Neural progenitor cell (in vitro differentiated cells): ENCODE data around the gene NDUFC1. TPM values are rescaled to one million over a fixed set of nuclear protein-coding genes. Genes with fewer than 3 reads are reported as not detected.
A peak's percentile ranks its signal among the peaks of the same experiment; 100 is the strongest.

Experiments
- DNase-seq: peaks from one replicate; pipeline ENCODE4 v3.0.0-alpha.2; 2016; ENCODE audit warnings: low spot score
- H2AFZ ChIP-seq: fragments of 200-600 bp; sonication (generic); replicated peaks from 2 replicates; pipeline ENCODE4 v1.6.1; 2016; ENCODE audit warnings: antibody characterized with exemption
- H3F3A ChIP-seq: fragments of 200-600 bp; sonication (generic); 2 replicates; pipeline ENCODE4 v1.6.1; 2016; ENCODE audit warnings: antibody characterized with exemption, low read depth
- H3K27ac ChIP-seq: fragments of 200-600 bp; sonication (generic); 2 replicates; pipeline ENCODE4 v1.5.1; 2016; ENCODE audit warnings: mild to moderate bottlenecking
- H3K27me3 ChIP-seq: fragments of 200-600 bp; sonication (generic); 2 replicates; pipeline ENCODE4 v1.6.1; 2016; ENCODE audit warnings: mild to moderate bottlenecking, moderate library complexity
- H3K36me3 ChIP-seq: fragments of 200-600 bp; sonication (generic); 2 replicates; pipeline ENCODE4 v1.5.1; 2016
- H3K4me1 ChIP-seq: fragments of 200-600 bp; sonication (generic); 2 replicates; pipeline ENCODE4 v1.6.1; 2016; ENCODE audit warnings: mixed run types
- H3K4me2 ChIP-seq: fragments of 200-600 bp; sonication (generic); 2 replicates; pipeline ENCODE4 v1.6.1; 2016
- H3K4me3 ChIP-seq: fragments of 200-600 bp; sonication (generic); 2 replicates; pipeline ENCODE4 v1.5.1; 2016
- H3K79me2 ChIP-seq: fragments of 200-600 bp; sonication (generic); 2 replicates; pipeline ENCODE4 v1.6.1; 2016; ENCODE audit warnings: low read depth
- H3K9ac ChIP-seq: fragments of 200-600 bp; sonication (generic); 2 replicates; pipeline ENCODE4 v1.6.1; 2016
- H3K9me3 ChIP-seq: fragments of 200-600 bp; sonication (generic); 2 replicates; pipeline ENCODE4 v1.5.1; 2016; ENCODE audit warnings: low read depth
- H4K20me1 ChIP-seq: fragments of 200-600 bp; sonication (generic); 2 replicates; pipeline ENCODE4 v1.6.1; 2016; ENCODE audit warnings: low read depth
- H3K27ac Mint-ChIP-seq: 3 replicates; pipeline ENCODE4 v1.8.0; 2021; ENCODE audit warnings: mixed read lengths
- H3K27me3 Mint-ChIP-seq: 2 replicates; pipeline ENCODE4 v1.8.0; 2022; ENCODE audit warnings: low read depth, mild to moderate bottlenecking, inconsistent platforms, moderate library complexity, mixed read lengths; ENCODE audit not compliant: insufficient read depth
- H3K36me3 Mint-ChIP-seq: 3 replicates; pipeline ENCODE4 v1.8.0; 2021; ENCODE audit warnings: mixed read lengths
- H3K4me1 Mint-ChIP-seq: 3 replicates; pipeline ENCODE4 v1.8.0; 2021; ENCODE audit warnings: mixed read lengths
- H3K4me3 Mint-ChIP-seq: 3 replicates; pipeline ENCODE4 v1.8.0; 2021; ENCODE audit warnings: mild to moderate bottlenecking, moderate library complexity, mixed read lengths
- H3K9me3 Mint-ChIP-seq: 3 replicates; pipeline ENCODE4 v1.8.0; 2020; ENCODE audit warnings: mixed read lengths
- EZH2 ChIP-seq: fragments of 200-600 bp; sonication (generic); IDR thresholded peaks from 2 replicates; pipeline ENCODE4 v1.6.1; 2017; ENCODE audit warnings: antibody characterized with exemption, mild to moderate bottlenecking, moderate library complexity
- EZH2phosphoT487 ChIP-seq: fragments of 200-600 bp; sonication (generic); IDR thresholded peaks from 2 replicates; pipeline ENCODE4 v1.6.1; 2017; ENCODE audit warnings: antibody characterized with exemption
- total RNA-seq: library from RNA; depleted of rRNA; stranded (reverse); fragments of >200 nt; gene quantifications from 2 replicates; pipeline ENCODE4 v1.2.3, GENCODE V29; 2015; ENCODE audit warnings: low replicate concordance
- TF ChIP-seq, protein P1 (sequence below): fragments of 200-600 bp; sonication (generic); IDR thresholded peaks from 2 replicates; pipeline ENCODE4 v1.5.1; 2017; ENCODE audit warnings: antibody characterized with exemption, mild to moderate bottlenecking

The NDUFC1 gene
- total RNA-seq: 27.0 and 40.6 TPM in 2 replicates

DNA sequence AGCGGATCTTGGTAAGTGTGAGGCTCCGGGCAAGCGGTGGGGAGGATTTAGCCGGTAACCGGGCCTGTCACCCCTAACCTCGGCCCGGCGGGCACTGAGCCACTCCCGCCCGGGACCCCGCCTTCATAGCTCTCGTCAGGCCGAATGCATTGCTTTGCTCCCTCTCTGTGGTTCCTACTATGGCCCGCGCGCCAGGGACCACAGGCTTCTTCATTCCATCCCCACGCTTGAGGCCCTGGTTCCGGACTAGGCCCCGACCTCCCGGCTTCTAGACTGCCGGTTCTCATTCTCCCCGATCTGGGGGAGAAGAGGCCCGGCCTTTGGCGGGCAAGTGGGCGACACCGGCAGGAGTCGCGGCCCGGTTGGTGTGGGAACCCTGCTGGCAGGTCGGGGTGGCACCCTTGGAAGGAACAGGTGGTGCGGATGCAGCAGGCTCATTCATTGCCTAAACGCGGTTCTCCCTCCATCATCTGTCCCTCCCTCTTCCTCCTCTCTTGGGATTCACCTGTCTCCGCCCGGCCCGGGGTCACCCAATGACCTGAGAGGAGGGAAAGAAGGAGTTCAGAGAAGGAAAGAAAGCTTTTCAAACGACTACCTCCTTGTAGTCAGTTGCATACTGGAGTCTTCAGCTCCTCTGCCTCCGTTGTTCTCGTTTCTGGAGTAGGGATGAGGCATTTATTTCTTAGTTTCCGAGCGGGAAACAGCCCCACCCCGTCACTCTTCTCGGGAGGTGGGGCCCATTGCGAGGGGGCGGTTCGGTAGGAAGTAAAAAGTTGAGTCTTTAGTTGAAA is at the start of gene NDUFC1:
TSS of gene NDUFC1 (minus strand) at position 657 of the 791 bp plus-strand sequence. CDS start 6,679 bp downstream, outside the sequence.
- no peaks in the 10 kb centered on the region for H3K27me3 ChIP-seq
- peak within 1 kb of the TSS; percentile 80 for H3K9ac ChIP-seq
- H3K79me2 ChIP-seq: peaks cover 77% of the 10 kb centered on the region
- Mint-ChIP-seq H3K9me3 (peaks cover 20% of the 10 kb centered on the region), H3K4me1 (peaks cover 34% of the 10 kb centered on the region), H3K4me3 (peak within 1 kb of the TSS; percentile 99), H3K27me3 (peaks cover 2% of the 10 kb centered on the region), H3K36me3 (peaks cover 28% of the 10 kb centered on the region), H3K27ac (peak within 1 kb of the TSS; percentile 99)
- H3K9me3 ChIP-seq: peaks cover 6% of the 10 kb centered on the region
- peak within 1 kb of the TSS; percentile 84 for H3K4me2 ChIP-seq
- TF ChIP-seq EZH2phosphoT487 (no peak), EZH2 (peak; percentile 22)
- TF ChIP-seq, protein P1, sequence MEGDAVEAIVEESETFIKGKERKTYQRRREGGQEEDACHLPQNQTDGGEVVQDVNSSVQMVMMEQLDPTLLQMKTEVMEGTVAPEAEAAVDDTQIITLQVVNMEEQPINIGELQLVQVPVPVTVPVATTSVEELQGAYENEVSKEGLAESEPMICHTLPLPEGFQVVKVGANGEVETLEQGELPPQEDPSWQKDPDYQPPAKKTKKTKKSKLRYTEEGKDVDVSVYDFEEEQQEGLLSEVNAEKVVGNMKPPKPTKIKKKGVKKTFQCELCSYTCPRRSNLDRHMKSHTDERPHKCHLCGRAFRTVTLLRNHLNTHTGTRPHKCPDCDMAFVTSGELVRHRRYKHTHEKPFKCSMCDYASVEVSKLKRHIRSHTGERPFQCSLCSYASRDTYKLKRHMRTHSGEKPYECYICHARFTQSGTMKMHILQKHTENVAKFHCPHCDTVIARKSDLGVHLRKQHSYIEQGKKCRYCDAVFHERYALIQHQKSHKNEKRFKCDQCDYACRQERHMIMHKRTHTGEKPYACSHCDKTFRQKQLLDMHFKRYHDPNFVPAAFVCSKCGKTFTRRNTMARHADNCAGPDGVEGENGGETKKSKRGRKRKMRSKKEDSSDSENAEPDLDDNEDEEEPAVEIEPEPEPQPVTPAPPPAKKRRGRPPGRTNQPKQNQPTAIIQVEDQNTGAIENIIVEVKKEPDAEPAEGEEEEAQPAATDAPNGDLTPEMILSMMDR: peak; percentile 34
- DNase-seq: peak; percentile 72
- H3K27ac ChIP-seq: peak within 1 kb of the TSS; percentile 91
- peak within 1 kb of the TSS; percentile 47 for H2AFZ ChIP-seq
- peak within 1 kb of the TSS; percentile 73 for H3K4me3 ChIP-seq
- peaks cover 10% of the 10 kb centered on the region for H3K36me3 ChIP-seq
- H3K4me1 ChIP-seq: peaks cover 18% of the 10 kb centered on the region
- H4K20me1 ChIP-seq: peaks cover 12% of the 10 kb centered on the region
- H3F3A ChIP-seq: peaks cover 29% of the 10 kb centered on the region

DNA sequence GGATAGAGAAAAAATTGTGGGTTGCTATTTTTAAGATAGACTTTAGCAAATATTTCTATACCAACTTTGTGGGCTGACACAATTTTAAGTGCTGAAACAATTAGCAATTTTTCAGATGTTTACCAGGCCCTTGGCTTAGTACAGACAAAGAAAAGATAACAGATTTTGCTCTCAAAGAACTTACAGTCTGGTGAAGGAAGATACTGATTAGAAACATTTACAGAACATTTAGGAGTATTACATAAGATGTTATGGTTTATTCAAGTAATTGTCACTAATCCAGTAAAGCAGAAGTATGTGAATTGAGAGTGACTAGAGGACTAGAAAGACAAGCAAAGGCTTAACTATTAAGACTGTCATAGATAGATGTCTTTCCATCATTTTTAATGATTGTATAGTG is 35.3 kb upstream of the NDUFC1 start:
- Histone ChIP-seq H3F3A (no peaks in the 10 kb centered on the region), H3K9ac (no peak overlapping the region), H3K4me3 (no peak overlapping the region), H4K20me1 (peaks cover 12% of the 10 kb centered on the region), H3K4me1 (no peaks in the 10 kb centered on the region), H3K79me2 (peaks cover 84% of the 10 kb centered on the region), H3K27ac (no peak overlapping the region), H2AFZ (no peak overlapping the region), H3K36me3 (peaks cover 13% of the 10 kb centered on the region), H3K4me2 (no peak overlapping the region), H3K9me3 (no peaks in the 10 kb centered on the region), H3K27me3 (no peaks in the 10 kb centered on the region)
- peaks cover 20% of the 10 kb centered on the region for H3K36me3 Mint-ChIP-seq
- H3K4me3 Mint-ChIP-seq: no peak overlapping the region
- TF ChIP-seq EZH2: no peak
- no peak for TF ChIP-seq EZH2phosphoT487
- TF ChIP-seq, protein P1: no peak
- no peak overlapping the region for H3K27ac Mint-ChIP-seq
- no peak for DNase-seq
- H3K9me3 Mint-ChIP-seq: no peaks in the 10 kb centered on the region
- no peaks in the 10 kb centered on the region for H3K4me1 Mint-ChIP-seq
- no peaks in the 10 kb centered on the region for H3K27me3 Mint-ChIP-seq

DNA sequence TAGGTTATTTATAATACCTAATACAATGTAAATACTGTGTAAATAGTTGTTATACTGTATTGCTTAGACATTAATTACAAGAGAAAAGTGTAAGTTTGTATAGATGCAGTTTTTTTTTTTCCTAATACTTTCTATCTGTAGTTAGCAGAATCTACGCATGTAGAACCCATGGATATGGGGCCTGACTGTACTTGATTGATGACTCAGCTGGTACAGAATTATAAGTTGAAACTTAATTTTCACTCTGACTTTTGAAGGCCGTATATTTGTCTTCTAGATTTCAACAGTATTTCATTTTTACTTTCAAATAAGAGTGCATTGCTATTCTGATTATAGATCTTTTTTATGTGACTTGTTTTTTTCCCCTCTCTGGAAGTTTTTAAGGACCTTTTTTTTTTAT is 30.8 kb upstream of the NDUFC1 start:
- peaks cover 21% of the 10 kb centered on the region for H3K36me3 Mint-ChIP-seq
- H4K20me1 ChIP-seq: peaks cover 27% of the 10 kb centered on the region

More for the DNA sequence above, 30.8 kb upstream of the NDUFC1 start:
- Mint-ChIP-seq H3K27me3 (no peaks in the 10 kb centered on the region), H3K27ac (no peak overlapping the region), H3K4me1 (no peaks in the 10 kb centered on the region), H3K9me3 (peaks cover 5% of the 10 kb centered on the region), H3K4me3 (no peak overlapping the region)
- no peaks in the 10 kb centered on the region for H3K9me3 ChIP-seq
- no peak overlapping the region for H3K4me3 ChIP-seq
- H3K79me2 ChIP-seq: peaks cover 98% of the 10 kb centered on the region
- no peaks in the 10 kb centered on the region for H3K27me3 ChIP-seq
- DNase-seq: no peak
- H2AFZ ChIP-seq: no peak overlapping the region
- H3K9ac ChIP-seq: no peak overlapping the region
- H3K27ac ChIP-seq: no peak overlapping the region
- no peak overlapping the region for H3K4me2 ChIP-seq
- peaks cover 6% of the 10 kb centered on the region for H3F3A ChIP-seq
- TF ChIP-seq, protein P1: no peak
- TF ChIP-seq EZH2: no peak
- no peak for TF ChIP-seq EZH2phosphoT487
- H3K36me3 ChIP-seq: peaks cover 24% of the 10 kb centered on the region
- peaks cover 7% of the 10 kb centered on the region for H3K4me1 ChIP-seq
